HS-5 (cell line): ENCODE results near the gene TVP23C.

ENCODE experiments used
- DNase-seq: peaks from one replicate; pipeline ENCODE4 v3.0.0-alpha.2; 2012; ENCODE audit warnings: low read depth

TVP23C gene

DNA sequence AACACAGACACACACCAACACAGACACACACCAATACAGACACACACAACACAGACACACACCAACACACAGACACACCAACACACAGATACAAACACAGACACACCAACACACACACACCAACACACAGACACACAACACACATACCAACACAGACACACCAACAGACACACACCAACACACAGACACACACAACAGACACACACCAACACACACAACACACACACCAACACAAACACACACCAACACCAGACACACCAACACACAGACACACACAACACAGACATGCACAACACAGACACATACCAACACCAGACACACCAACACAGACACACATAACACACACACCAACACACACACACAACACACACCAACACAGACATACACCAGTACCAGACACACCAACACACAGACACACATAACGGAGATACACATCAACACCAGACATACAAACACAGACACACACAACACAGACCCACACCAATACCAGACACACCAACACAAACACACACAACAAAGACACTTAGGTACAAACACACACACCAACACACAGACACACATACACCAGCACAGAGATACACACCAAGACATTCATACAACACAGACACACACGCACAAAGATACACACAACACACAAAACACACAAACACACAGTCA is 98.1 kb downstream of the TVP23C start:
- no peak for DNase-seq

DNA sequence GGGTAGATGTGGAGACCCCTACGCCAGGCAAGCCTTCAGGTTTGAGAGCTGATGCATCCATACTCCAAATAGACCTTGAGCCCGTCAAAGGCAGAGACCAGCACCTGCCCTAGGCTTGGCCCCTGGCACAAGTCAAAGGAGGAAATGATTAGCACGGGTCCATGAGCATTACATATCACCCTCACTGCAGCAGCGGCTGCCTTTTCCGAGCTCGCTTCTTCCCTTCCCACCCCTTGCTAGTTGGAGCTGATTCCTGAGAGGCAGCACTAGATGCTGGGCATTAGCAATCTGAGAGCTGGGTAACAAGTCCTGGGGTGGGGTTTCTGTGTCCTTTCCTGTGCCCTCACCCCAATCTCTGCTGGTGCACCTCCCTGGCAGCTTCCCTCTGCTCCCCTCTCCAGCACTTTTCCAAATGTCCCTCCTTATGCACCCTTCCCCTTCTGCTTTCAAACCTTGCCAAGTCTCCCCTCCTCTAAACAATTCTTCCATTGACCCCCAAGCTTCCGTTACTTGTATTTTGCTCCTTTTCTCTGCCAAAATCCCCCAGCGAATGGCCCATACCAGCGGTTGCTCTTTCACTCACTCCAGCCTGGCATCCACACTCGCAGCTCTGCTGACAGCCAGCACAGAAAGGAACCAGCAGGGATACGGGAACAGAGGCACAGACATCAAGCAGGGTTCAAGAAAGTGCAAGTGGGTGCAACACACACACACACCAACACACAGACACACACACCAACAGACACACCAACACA is 98.9 kb downstream of the TVP23C start:
- no peak for DNase-seq

DNA sequence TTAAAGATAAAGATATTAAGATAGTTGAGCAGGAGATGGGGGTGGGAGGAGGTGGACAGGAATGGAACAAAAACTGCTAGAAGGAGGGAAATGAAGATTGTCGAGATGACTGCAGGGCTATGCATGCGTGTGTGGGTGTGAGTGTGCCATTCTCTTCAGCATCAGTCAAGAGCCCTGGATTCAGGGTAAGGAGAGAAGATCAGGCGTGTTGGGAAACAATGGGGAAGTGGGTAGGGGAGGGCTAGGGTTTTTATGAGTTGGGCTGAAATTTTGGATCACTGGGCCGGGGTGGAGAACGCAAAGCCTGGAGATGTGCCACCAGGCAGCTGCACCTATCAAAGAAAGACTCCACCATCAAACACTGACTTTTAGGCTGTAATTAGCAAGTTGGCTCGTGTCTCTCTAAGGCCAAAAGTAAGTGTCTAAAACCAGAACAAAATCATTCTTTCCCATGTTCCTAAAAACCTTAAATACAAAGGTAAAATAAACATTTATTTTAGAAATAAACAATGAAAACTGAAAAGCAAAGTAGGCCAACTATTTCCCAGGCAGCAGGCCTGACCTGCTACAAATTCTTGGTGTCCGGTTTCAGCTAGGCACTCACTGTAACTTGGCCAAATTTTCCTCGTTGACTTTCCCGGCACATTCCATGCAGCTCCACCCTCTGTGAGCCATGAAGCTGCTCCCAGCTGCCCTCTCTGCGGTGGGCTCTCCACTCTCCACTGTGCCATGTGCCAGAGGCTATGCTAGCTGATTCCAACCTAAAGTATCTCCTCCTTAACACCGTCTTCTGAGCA is 100.1 kb downstream of the TVP23C start:
- no peak for DNase-seq

DNA sequence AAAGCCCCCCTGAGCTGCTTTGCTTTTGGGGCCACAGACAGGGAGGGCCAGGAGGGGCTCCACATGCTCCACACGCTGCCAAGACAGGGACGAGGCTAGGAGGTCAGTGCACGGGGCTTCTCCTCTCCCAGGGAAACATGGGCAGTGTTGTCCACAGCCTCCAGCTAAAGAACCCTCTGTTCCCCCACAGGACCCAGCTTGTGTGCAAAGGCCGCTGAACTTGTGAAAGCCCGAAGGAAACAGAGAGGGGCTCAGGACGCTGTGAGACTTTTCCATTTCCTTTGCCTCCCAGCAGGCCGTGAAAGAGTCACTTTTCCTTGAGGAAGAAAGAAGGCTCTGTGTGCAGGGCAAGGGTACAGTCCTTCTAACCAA is 105.6 kb downstream of the TVP23C start:
- DNase-seq, result no peak

DNA sequence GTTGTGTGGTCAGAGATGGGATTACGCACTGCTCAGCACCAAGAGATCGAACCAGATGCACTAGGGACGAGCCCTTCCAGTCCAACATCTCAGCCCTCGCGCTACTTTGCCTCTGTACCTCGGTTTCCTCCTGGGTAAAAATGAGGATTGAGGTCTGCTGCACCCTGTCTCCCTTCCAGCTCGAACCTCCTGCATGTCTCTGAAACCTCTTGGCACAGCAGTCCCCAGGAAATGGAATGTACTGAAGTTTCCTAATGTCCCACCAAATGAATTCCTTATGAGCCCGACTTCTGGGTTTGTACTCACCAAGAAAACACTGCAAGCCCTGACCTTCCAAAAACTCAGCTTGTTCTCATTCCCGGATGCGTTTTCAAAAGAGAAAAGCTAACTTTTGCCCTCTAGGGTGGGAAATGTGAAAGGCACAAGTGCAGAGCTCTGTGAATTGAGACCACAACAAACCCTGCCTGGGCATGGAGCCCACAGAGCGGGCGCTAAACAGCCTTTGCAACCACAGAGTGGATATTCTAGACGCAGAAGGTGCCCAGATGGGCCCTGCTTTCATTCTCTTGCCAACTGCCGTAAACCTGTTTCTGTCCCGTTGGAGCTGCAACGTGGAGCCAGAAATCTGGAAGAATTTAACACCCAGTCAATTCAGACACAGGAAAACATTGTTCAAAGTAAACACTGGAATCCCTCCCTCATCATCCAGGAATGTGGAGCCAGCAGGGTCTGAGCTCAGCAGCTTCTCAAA is 106.1 kb downstream of the TVP23C start:
- DNase-seq, result peak; percentile 68

DNA sequence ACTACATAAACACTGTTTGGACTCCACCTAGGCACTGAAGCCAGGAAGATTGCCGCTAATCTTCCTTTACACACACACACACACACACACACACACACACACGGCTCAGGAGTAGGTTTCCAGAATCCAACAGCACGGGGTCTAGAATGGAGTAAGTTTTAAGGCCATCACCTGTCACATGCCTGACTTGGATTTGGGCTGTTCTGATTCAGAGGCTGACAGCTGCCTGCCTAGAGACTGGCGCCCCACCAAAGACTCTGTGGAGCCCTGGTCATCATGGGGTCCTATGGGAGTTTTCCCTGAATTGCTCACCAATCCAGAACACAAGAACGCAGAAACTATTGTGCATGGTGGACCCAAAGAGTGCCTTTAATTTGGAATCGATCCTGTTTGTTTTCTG is 106.8 kb downstream of the TVP23C start:
- no peak for DNase-seq

DNA sequence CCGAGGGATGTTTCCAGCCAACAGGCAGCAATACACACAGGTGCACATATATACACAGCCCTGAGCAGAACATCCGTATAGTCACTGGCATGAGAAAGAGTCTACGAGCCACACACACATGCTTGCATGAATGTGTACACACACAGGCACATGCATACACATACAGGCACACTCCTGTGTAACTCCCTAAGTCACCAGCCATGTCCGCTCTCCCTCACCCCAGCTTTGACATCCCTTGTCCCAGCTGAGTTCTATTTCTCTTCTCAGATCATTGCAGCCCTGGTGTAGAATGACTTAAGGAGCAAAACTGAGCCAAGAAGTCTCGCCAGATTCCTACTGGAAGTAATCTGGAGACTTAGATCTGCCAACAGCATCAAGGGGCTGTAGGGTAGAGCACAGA is 108.9 kb downstream of the TVP23C start:
- no peak for DNase-seq

DNA sequence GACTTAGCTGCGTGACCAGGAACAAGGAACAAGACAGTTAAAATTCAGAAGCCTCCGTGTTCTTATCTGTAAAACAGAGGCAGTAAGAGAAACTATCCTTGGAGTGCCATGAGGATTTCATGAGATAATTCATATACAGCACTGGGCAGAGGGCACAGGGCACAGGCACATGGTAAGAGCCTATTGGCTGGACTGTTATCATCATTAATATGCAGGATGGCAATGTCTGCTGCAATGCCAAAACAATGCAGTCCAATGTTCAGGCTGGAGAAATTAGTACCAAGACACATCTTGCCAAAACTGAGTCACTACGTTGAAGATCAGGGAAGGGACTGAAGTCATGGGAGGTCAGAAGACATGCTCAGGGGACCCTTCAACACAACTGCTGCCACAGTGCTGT is 109.5 kb downstream of the TVP23C start:
- no peak for DNase-seq

DNA sequence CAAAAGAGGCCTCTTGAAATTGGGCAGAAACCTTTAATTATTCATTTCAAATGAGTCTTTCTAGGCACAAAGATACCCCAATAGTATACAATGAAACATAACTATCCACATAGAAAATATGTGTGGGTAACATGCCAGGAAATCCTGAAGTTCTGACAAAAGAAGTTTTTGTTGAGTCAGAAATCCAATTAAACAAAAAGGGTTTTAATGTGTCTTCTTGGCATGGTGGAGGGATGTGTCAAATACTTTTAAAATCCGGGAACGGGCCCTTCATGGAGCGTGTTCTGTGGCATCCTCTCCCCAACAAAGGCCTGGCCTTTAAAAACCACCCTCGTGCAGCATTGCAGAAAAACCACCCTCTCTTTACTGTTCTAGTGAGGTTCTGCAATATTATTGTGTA is 110.0 kb downstream of the TVP23C start:
- DNase-seq, result no peak

DNA sequence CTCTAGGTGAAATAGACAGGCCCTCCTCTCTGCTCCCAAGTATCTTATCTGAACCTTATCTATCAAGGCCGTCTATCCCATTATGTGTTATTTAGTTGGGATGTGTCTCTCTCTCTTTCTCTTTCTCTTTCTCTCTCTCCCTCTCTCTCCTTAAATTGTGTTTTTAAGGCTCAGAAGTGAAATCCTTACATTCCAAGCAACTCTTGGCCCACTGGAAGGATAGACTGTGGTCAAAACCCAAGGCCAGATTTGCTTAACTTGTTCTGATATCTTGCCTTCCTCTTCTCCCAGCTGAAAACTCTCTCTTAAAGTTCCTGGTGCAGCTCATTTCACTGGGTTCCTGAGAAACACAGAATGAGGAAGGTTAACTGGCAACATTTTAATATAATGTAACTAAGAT is 110.5 kb downstream of the TVP23C start:
- no peak for DNase-seq
